Thyroid gland (tissue), 4 donors: ENCODE results near the gene KLHL12.

Experiments used
- CTCF ChIP-seq, 6 experiments: fragments of 200-600 bp in 3 of 6; fragments of 450-650 bp in 3 of 6; sonication (generic) in 3 of 6; IDR thresholded peaks; one replicate each; pipeline ENCODE4 v1.5.1; 2016 to 2019; ENCODE audit warnings: antibody characterized with exemption in 6 of 6, mild to moderate bottlenecking in 2 of 6, inconsistent platforms in 1 of 6, moderate library complexity in 1 of 6
- POLR2A ChIP-seq, 2 donors: fragments of 450-650 bp; IDR thresholded peaks; one replicate each; pipeline ENCODE4 v1.6.1; 2017; ENCODE audit warnings: antibody characterized with exemption in 2 of 2, mild to moderate bottlenecking in 2 of 2, moderate library complexity in 1 of 2

GRCh38 chr1:202976633-202977032, 49.6 kb upstream of the KLHL12 start:
- TF ChIP-seq CTCF (IDR thresholded peaks at IDR 0.05) (no peak), POLR2A (IDR thresholded peaks at IDR 0.05) (no peak)
